Measurements from ENCODE around the gene TLX1.

GRCh38 chr10:101132636-101133473 lies 1.8 kb downstream of the TLX1 start:
- TF ChIP-seq POLR2A (IDR thresholded peaks at IDR 0.05; ENCODE audit: low read length) (no peak), GATA1 (IDR thresholded peaks at IDR 0.05; ENCODE audit: low read depth, low read length) (no peak)

All from erythroblast (primary cell).